Mesenchymal stem cell (in vitro differentiated cells and primary cell): Measurements from ENCODE around the gene KCNK10.
A peak's percentile ranks its signal among the peaks of the same experiment; 100 is the strongest.

Experiments used
- DNase-seq: peaks from one replicate; pipeline ENCODE4 v3.0.0-alpha.2; 2013
- H2AFZ ChIP-seq: one replicate; pipeline ENCODE4 v1.6.1; 2013; ENCODE audit warnings: low read depth, mild to moderate bottlenecking, control low read depth, inconsistent platforms, low read length, moderate library complexity
- H2AK5ac ChIP-seq: 2 replicates; pipeline ENCODE4 v1.6.1; 2013; ENCODE audit warnings: low read length, moderate library complexity, mild to moderate bottlenecking, inconsistent platforms; ENCODE audit not compliant: severe bottlenecking
- H2BK120ac ChIP-seq: one replicate; pipeline ENCODE4 v1.6.1; 2013; ENCODE audit warnings: low read depth, mild to moderate bottlenecking, inconsistent platforms, low read length, moderate library complexity
- H2BK12ac ChIP-seq, 2 experiments: one replicate each; pipeline ENCODE4 v1.6.1; 2013; ENCODE audit warnings: inconsistent platforms in 2 of 2, low read length in 2 of 2, mild to moderate bottlenecking in 2 of 2, moderate library complexity in 2 of 2, control low read depth in 1 of 2
- H2BK15ac ChIP-seq: one replicate; pipeline ENCODE4 v1.6.1; 2013; ENCODE audit warnings: mild to moderate bottlenecking, low read depth, inconsistent platforms; ENCODE audit not compliant: poor library complexity, severe bottlenecking
- H2BK5ac ChIP-seq: 2 replicates; pipeline ENCODE4 v1.6.1; 2013; ENCODE audit warnings: low read depth, mild to moderate bottlenecking, low read length, control low read depth, inconsistent platforms; ENCODE audit not compliant: poor library complexity, severe bottlenecking
- H3K14ac ChIP-seq, 2 experiments: one replicate each; pipeline ENCODE4 v1.6.1; 2013; ENCODE audit warnings: inconsistent platforms in 2 of 2, low read length in 2 of 2, control low read depth in 1 of 2, mild to moderate bottlenecking in 1 of 2, moderate library complexity in 1 of 2
- H3K18ac ChIP-seq, 2 experiments: one replicate each; pipeline ENCODE4 v1.6.1; 2013; ENCODE audit warnings: inconsistent platforms in 2 of 2, low read length in 2 of 2, control low read depth in 1 of 2, low read depth in 1 of 2, mild to moderate bottlenecking in 1 of 2
- H3K23ac ChIP-seq, 2 experiments: one replicate each; pipeline ENCODE4 v1.6.1; 2013; ENCODE audit warnings: inconsistent platforms in 2 of 2, low read length in 2 of 2, mild to moderate bottlenecking in 2 of 2, moderate library complexity in 2 of 2, control low read depth in 1 of 2
- H3K27ac ChIP-seq: 2 replicates; pipeline ENCODE4 v1.5.1; 2013; ENCODE audit warnings: mild to moderate bottlenecking, moderate library complexity, low read length, control low read depth, inconsistent platforms; ENCODE audit not compliant: poor library complexity, severe bottlenecking
- H3K27me3 ChIP-seq, 2 experiments: 2 replicates each; pipeline versions ENCODE4 v1.6.1 to v1.7.0; 2013; ENCODE audit warnings: low read length in 2 of 2, mild to moderate bottlenecking in 2 of 2, moderate library complexity in 2 of 2, control low read depth in 1 of 2, inconsistent platforms in 1 of 2; ENCODE audit not compliant: control insufficient read depth in 1 of 2, insufficient read depth in 1 of 2
- H3K36me3 ChIP-seq, 2 experiments: 2 replicates each; pipeline versions ENCODE4 v1.6.1 to v1.7.0; 2013; ENCODE audit warnings: low read length in 2 of 2, control low read depth in 1 of 2, inconsistent platforms in 1 of 2, low read depth in 1 of 2, mild to moderate bottlenecking in 1 of 2; ENCODE audit not compliant: insufficient read depth in 2 of 2, control insufficient read depth in 1 of 2
- H3K4ac ChIP-seq, 2 experiments: one replicate each; pipeline ENCODE4 v1.6.1; 2013; ENCODE audit warnings: inconsistent platforms in 2 of 2, low read length in 2 of 2, mild to moderate bottlenecking in 2 of 2, moderate library complexity in 2 of 2, control low read depth in 1 of 2, low read depth in 1 of 2
- H3K4me1 ChIP-seq: 2 replicates; pipeline ENCODE4 v1.6.1; 2013; ENCODE audit warnings: low read depth, low read length, control low read depth; ENCODE audit not compliant: control insufficient read depth, insufficient read depth
- H3K4me2 ChIP-seq: 2 replicates; pipeline ENCODE4 v1.6.1; 2013; ENCODE audit warnings: low read length, mild to moderate bottlenecking, inconsistent platforms; ENCODE audit not compliant: poor library complexity, severe bottlenecking
- H3K4me3 ChIP-seq, 2 experiments: 2 replicates each; pipeline versions ENCODE4 v1.5.1 to v1.7.0; 2013; ENCODE audit warnings: low read length in 2 of 2, mild to moderate bottlenecking in 2 of 2, control low read depth in 1 of 2, low read depth in 1 of 2; ENCODE audit not compliant: insufficient read depth in 1 of 2
- H3K79me1 ChIP-seq: replicated peaks from 2 replicates; pipeline ENCODE4 v1.6.1; 2013; ENCODE audit warnings: mild to moderate bottlenecking, control low read depth, low read length, inconsistent platforms; ENCODE audit not compliant: poor library complexity, severe bottlenecking
- H3K9ac ChIP-seq: 2 replicates; pipeline ENCODE4 v1.7.0; 2013; ENCODE audit warnings: mild to moderate bottlenecking, low read length, moderate library complexity
- H3K9me3 ChIP-seq: 2 replicates; pipeline ENCODE4 v1.7.0; 2013; ENCODE audit warnings: mild to moderate bottlenecking, low read length; ENCODE audit not compliant: control insufficient read depth
- H4K8ac ChIP-seq: one replicate; pipeline ENCODE4 v1.6.1; 2013; ENCODE audit warnings: inconsistent platforms, mild to moderate bottlenecking, low read length, moderate library complexity
- H4K91ac ChIP-seq: one replicate; pipeline ENCODE4 v1.6.1; 2013; ENCODE audit warnings: mild to moderate bottlenecking, low read length, inconsistent platforms
- WGBS: methylation state at CpG from one replicate; pipeline ENCODE4 v1.1.7; 2013; ENCODE audit warnings: mixed read lengths; 5-methylcytosine and 5-hydroxymethylcytosine counted together

KCNK10 gene

GRCh38 chr14:88243946-88244345 is 79.1 kb downstream of the KCNK10 start:
- WGBS = 15% methylated on average over 1 of the region's 4 CpGs
- Histone ChIP-seq H2AK5ac (no peak overlapping the region), H3K4me2 (no peak overlapping the region)

GRCh38 chr14:88242446-88242845 is 80.6 kb downstream of the KCNK10 start:
- H3K27me3 ChIP-seq = peaks cover 0 to 37% of the 10 kb centered on the region in 2 experiments
- H2BK5ac ChIP-seq = no peak overlapping the region
- H3K4me1 ChIP-seq = no peaks in the 10 kb centered on the region
- H2AFZ ChIP-seq = no peak overlapping the region
- no peaks in the 10 kb centered on the region for H3K9me3 ChIP-seq
- 90% methylated on average over 5 of the region's 5 CpGs for WGBS
- DNase-seq = no peak
- no peak overlapping the region for H3K23ac ChIP-seq
- H4K8ac ChIP-seq = no peak overlapping the region
- H4K91ac ChIP-seq = no peak overlapping the region
- no peak overlapping the region for H2BK12ac ChIP-seq
- no peak overlapping the region for H3K4me3 ChIP-seq
- no peak overlapping the region for H2BK15ac ChIP-seq
- no peak overlapping the region for H3K18ac ChIP-seq
- no peaks in the 10 kb centered on the region for H3K79me1 ChIP-seq
- H3K4ac ChIP-seq = no peak overlapping the region
- H3K9ac ChIP-seq = no peak overlapping the region
- no peak overlapping the region for H2AK5ac ChIP-seq
- no peak overlapping the region for H2BK120ac ChIP-seq
- no peak overlapping the region for H3K27ac ChIP-seq
- no peak overlapping the region for H3K4me2 ChIP-seq
- no peak overlapping the region for H3K14ac ChIP-seq
- no peaks in the 10 kb centered on the region for H3K36me3 ChIP-seq

More at GRCh38 chr14:88243946-88244345, 79.1 kb downstream of the KCNK10 start:
- no peak overlapping the region for H3K27ac ChIP-seq
- H3K4me1 ChIP-seq = no peaks in the 10 kb centered on the region
- H3K18ac ChIP-seq = no peak overlapping the region
- no peak overlapping the region for H4K91ac ChIP-seq
- no peaks in the 10 kb centered on the region for H3K79me1 ChIP-seq
- no peak overlapping the region for H2BK120ac ChIP-seq
- H3K4ac ChIP-seq = no peak overlapping the region
- no peak overlapping the region for H2AFZ ChIP-seq
- no peak overlapping the region for H3K14ac ChIP-seq
- no peak overlapping the region for H2BK5ac ChIP-seq
- no peaks in the 10 kb centered on the region for H3K9me3 ChIP-seq
- peaks cover 0 to 43% of the 10 kb centered on the region in 2 experiments for H3K27me3 ChIP-seq
- H3K36me3 ChIP-seq = no peaks in the 10 kb centered on the region
- H3K23ac ChIP-seq = no peak overlapping the region
- H4K8ac ChIP-seq = no peak overlapping the region
- no peak overlapping the region for H3K4me3 ChIP-seq
- H3K9ac ChIP-seq = peak overlapping the region; percentile 47
- no peak for DNase-seq
- no peak overlapping the region for H2BK12ac ChIP-seq
- no peak overlapping the region for H2BK15ac ChIP-seq

GRCh38 chr14:88241810-88242209 is 81.3 kb downstream of the KCNK10 start:
- H3K9me3 ChIP-seq = no peaks in the 10 kb centered on the region
- H3K4ac ChIP-seq = no peak overlapping the region
- no peak overlapping the region for H2BK12ac ChIP-seq
- no peak overlapping the region for H3K14ac ChIP-seq
- no peak overlapping the region for H3K23ac ChIP-seq
- no peak overlapping the region for H2AK5ac ChIP-seq
- no peaks in the 10 kb centered on the region for H3K79me1 ChIP-seq
- no peak overlapping the region for H3K4me2 ChIP-seq
- no peak overlapping the region for H2BK15ac ChIP-seq
- H2BK120ac ChIP-seq = no peak overlapping the region
- no peak overlapping the region for H4K8ac ChIP-seq
- peaks cover 0 to 31% of the 10 kb centered on the region in 2 experiments for H3K27me3 ChIP-seq
- 83% methylated on average over 9 of the region's 9 CpGs for WGBS
- H3K9ac ChIP-seq = no peak overlapping the region
- no peaks in the 10 kb centered on the region for H3K4me1 ChIP-seq
- DNase-seq = no peak
- no peak overlapping the region for H3K4me3 ChIP-seq
- H3K18ac ChIP-seq = no peak overlapping the region
- H3K36me3 ChIP-seq = no peaks in the 10 kb centered on the region
- H4K91ac ChIP-seq = no peak overlapping the region
- H3K27ac ChIP-seq = no peak overlapping the region
- H2BK5ac ChIP-seq = no peak overlapping the region
- H2AFZ ChIP-seq = no peak overlapping the region

- Histone ChIP-seq H2AK5ac (no peak overlapping the region), H2BK15ac (no peak overlapping the region), H3K4me1 (no peaks in the 10 kb centered on the region), H3K9ac (no peak overlapping the region), H2BK12ac (no peak overlapping the region), H2BK120ac (no peak overlapping the region), H3K79me1 (no peaks in the 10 kb centered on the region), H3K9me3 (peaks cover 13% of the 10 kb centered on the region), H3K4me2 (no peak overlapping the region), H3K27me3 (peaks cover 0 to 15% of the 10 kb centered on the region in 2 experiments), H2BK5ac (no peak overlapping the region), H3K27ac (no peak overlapping the region), H3K14ac (no peak overlapping the region), H2AFZ (no peak overlapping the region), H3K18ac (no peak overlapping the region), H4K91ac (no peak overlapping the region), H3K4ac (no peak overlapping the region), H3K36me3 (no peaks in the 10 kb centered on the region), H3K4me3 (no peak overlapping the region), H4K8ac (no peak overlapping the region), H3K23ac (no peak overlapping the region)
- WGBS = 64% methylated on average over 4 of the region's 4 CpGs
- no peak for DNase-seq
These were observed 88.6 kb downstream of the KCNK10 start for GRCh38 chr14:88234442-88234841.
